ENCODE data around the gene PHTF1. TPM values are rescaled to one million over a fixed set of nuclear protein-coding genes. Genes with fewer than 3 reads are reported as not detected.

Gene PHTF1
- total and polyA plus RNA-seq, 4 donors = 9.5 to 29.7 (median 19.5) TPM

DNA sequence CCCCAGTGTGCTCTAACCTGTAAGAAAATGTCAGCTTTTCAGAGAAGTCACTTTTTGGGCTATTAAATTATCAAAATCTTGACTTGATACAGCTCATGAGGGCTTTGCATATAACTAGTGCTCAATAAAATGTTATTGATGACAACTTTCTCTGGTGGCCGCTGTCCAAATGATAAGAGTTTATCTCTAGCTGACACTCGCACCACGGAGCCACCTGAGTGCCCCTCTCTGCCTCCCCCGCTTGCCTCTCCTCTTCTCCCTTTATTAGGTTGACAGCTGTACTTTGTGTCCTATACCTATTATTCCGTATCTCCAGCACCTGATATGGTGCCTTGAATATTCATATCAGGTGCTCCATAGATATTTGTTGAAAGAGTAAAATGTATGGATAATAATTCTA lies 82.8 kb downstream of the PHTF1 start:
- H3K4me3 ChIP-seq = no peak overlapping the region
- WGBS, 2 donors = 90 to 96% methylated on average over 5 of the region's 5 CpGs
- DNase-seq = no peak
- no peak for ATAC-seq (ENCODE audit: insufficient read depth, low FRiP score)
- TF ChIP-seq CTCF (IDR thresholded peaks at IDR 0.05; ENCODE audit: control extremely low read depth, extremely low read depth) = no peak
- H3K36me3 ChIP-seq (ENCODE audit: control insufficient read depth in 4 of 4, insufficient read depth in 4 of 4, low read length in 4 of 4) = peaks cover 0 to 10% (median 3%) of the 10 kb centered on the region in 4 donors
- H3K9me3 ChIP-seq (ENCODE audit: control insufficient read depth in 4 of 4, insufficient read depth in 3 of 4, low read length in 3 of 4) = no peaks in the 10 kb centered on the region
- H3K27me3 ChIP-seq (ENCODE audit: control insufficient read depth in 3 of 3, insufficient read depth in 3 of 3, low read length in 2 of 3) = no peaks in the 10 kb centered on the region
- peaks cover 0 to 3% (median 0%) of the 10 kb centered on the region in 5 donors for H3K4me1 ChIP-seq (ENCODE audit: control insufficient read depth in 5 of 5, insufficient read depth in 5 of 5, low read length in 5 of 5)
- no peak overlapping the region for H3K9ac ChIP-seq (ENCODE audit: insufficient read depth in 1 of 2, low read length in 2 of 2)
- no peak overlapping the region for H3K27ac ChIP-seq (ENCODE audit: low read depth in 1 of 2, low read length in 1 of 2)

- Histone ChIP-seq H3K9me3 (ENCODE audit: control insufficient read depth in 4 of 4, insufficient read depth in 3 of 4, low read length in 3 of 4) (no peaks in the 10 kb centered on the region), H3K4me3 (no peak overlapping the region), H3K36me3 (ENCODE audit: control insufficient read depth in 4 of 4, insufficient read depth in 4 of 4, low read length in 4 of 4) (peaks cover 0 to 10% (median 5%) of the 10 kb centered on the region in 4 donors), H3K9ac (ENCODE audit: insufficient read depth in 1 of 2, low read length in 2 of 2) (no peak overlapping the region), H3K27ac (ENCODE audit: low read depth in 1 of 2, low read length in 1 of 2) (no peak overlapping the region), H3K27me3 (ENCODE audit: control insufficient read depth in 3 of 3, insufficient read depth in 3 of 3, low read length in 2 of 3) (no peaks in the 10 kb centered on the region), H3K4me1 (ENCODE audit: control insufficient read depth in 5 of 5, insufficient read depth in 5 of 5, low read length in 5 of 5) (peaks cover 0 to 3% (median 0%) of the 10 kb centered on the region in 5 donors)
- ATAC-seq (ENCODE audit: insufficient read depth, low FRiP score) (no peak), DNase-seq (no peak)
- 86 to 88% methylated on average over 2 of the region's 2 CpGs for WGBS, 2 donors
- TF ChIP-seq CTCF (IDR thresholded peaks at IDR 0.05; ENCODE audit: control extremely low read depth, extremely low read depth) = no peak
Measured at GRCh38 chr1:113675302-113675701, 84.0 kb downstream of the PHTF1 start.

DNA sequence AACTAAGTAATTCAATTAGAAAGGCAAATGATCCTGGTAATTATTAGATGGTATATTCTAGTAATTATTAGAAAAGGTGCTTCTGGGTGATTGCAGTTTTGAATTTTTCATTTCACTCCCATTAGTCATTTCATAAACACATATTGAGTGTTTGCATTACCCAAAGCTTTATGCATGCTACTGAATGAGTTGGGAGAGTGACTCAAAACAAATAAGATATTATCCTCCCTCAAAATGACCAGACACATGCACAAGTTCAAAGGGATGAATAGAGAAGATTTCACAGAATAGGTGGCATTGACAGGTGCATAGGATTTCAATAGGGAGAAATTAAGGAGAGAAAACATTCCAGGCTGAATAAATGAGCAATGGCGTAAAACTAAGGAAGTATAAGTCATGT lies 84.7 kb downstream of the PHTF1 start:
- DNase-seq (no peak), ATAC-seq (ENCODE audit: insufficient read depth, low FRiP score) (no peak)
- no peak overlapping the region for H3K9ac ChIP-seq (ENCODE audit: insufficient read depth in 1 of 2, low read length in 2 of 2)
- no peak overlapping the region for H3K27ac ChIP-seq (ENCODE audit: low read depth in 1 of 2, low read length in 1 of 2)
- TF ChIP-seq CTCF (IDR thresholded peaks at IDR 0.05; ENCODE audit: control extremely low read depth, extremely low read depth) = no peak
- WGBS, 2 donors = 88 to 94% methylated on average over 1 of the region's 1 CpG
- no peaks in the 10 kb centered on the region for H3K9me3 ChIP-seq (ENCODE audit: control insufficient read depth in 4 of 4, insufficient read depth in 3 of 4, low read length in 3 of 4)
- no peak overlapping the region for H3K4me3 ChIP-seq
- peaks cover 0 to 10% (median 5%) of the 10 kb centered on the region in 4 donors for H3K36me3 ChIP-seq (ENCODE audit: control insufficient read depth in 4 of 4, insufficient read depth in 4 of 4, low read length in 4 of 4)
- no peaks in the 10 kb centered on the region for H3K27me3 ChIP-seq (ENCODE audit: control insufficient read depth in 3 of 3, insufficient read depth in 3 of 3, low read length in 2 of 3)
- peaks cover 0 to 3% (median 0%) of the 10 kb centered on the region in 5 donors for H3K4me1 ChIP-seq (ENCODE audit: control insufficient read depth in 5 of 5, insufficient read depth in 5 of 5, low read length in 5 of 5)

GRCh38 chr1:113672491-113672890 lies 86.8 kb downstream of the PHTF1 start:
- Histone ChIP-seq H3K27ac (ENCODE audit: low read depth in 1 of 2, low read length in 1 of 2) (no peak overlapping the region), H3K4me1 (ENCODE audit: control insufficient read depth in 5 of 5, insufficient read depth in 5 of 5, low read length in 5 of 5) (peaks cover 0 to 3% (median 0%) of the 10 kb centered on the region in 5 donors), H3K36me3 (ENCODE audit: control insufficient read depth in 4 of 4, insufficient read depth in 4 of 4, low read length in 4 of 4) (peaks cover 0 to 10% (median 6%) of the 10 kb centered on the region in 4 donors), H3K27me3 (ENCODE audit: control insufficient read depth in 3 of 3, insufficient read depth in 3 of 3, low read length in 2 of 3) (no peaks in the 10 kb centered on the region), H3K9ac (ENCODE audit: insufficient read depth in 1 of 2, low read length in 2 of 2) (no peak overlapping the region), H3K4me3 (no peak overlapping the region), H3K9me3 (ENCODE audit: control insufficient read depth in 4 of 4, insufficient read depth in 3 of 4, low read length in 3 of 4) (no peaks in the 10 kb centered on the region)
- TF ChIP-seq CTCF (IDR thresholded peaks at IDR 0.05; ENCODE audit: control extremely low read depth, extremely low read depth) = no peak
- WGBS, 2 donors = 90 to 91% methylated on average over 4 of the region's 4 CpGs
- ATAC-seq (ENCODE audit: insufficient read depth, low FRiP score) (no peak), DNase-seq (no peak)

All from lung (tissue), 12 donors.